ENCODE data around the gene LRPAP1.
"Not testable (repeated sequence)": the region's sequence is repeated elsewhere in the genome, so short reads cannot be mapped to it uniquely, and the experiment has no call there.

The LRPAP1 gene

GRCh38 chr4:3531879-3532750 lies at the start of gene LRPAP1:
Gene LRPAP1 (minus strand): TSS chr4:3532422. CDS start chr4:3532412, 10 bp downstream.
- peak; percentile 53 for DNase-seq

GRCh38 chr4:3581334-3582090 lies 49.3 kb upstream of the LRPAP1 start:
- not testable (repeated sequence) for DNase-seq

GRCh38 chr4:3580859-3581258 lies 48.6 kb upstream of the LRPAP1 start:
- not testable (repeated sequence) for DNase-seq

GRCh38 chr4:3578527-3579144 lies 46.4 kb upstream of the LRPAP1 start:
- DNase-seq: not testable (repeated sequence)

GRCh38 chr4:3578052-3578451 lies 45.8 kb upstream of the LRPAP1 start:
- not testable (repeated sequence) for DNase-seq

GRCh38 chr4:3577208-3577892 lies 45.1 kb upstream of the LRPAP1 start:
- DNase-seq: not testable (repeated sequence)

GRCh38 chr4:3576533-3577207 lies 44.4 kb upstream of the LRPAP1 start:
- not testable (repeated sequence) for DNase-seq

GRCh38 chr4:3575426-3576369 lies 43.5 kb upstream of the LRPAP1 start:
- not testable (repeated sequence) for DNase-seq

- not testable (repeated sequence) for DNase-seq
Measured at GRCh38 chr4:3574865-3575264, 42.6 kb upstream of the LRPAP1 start.

- not testable (repeated sequence) for DNase-seq
Measured at GRCh38 chr4:3574346-3574745, 42.1 kb upstream of the LRPAP1 start.

GRCh38 chr4:3573131-3573530 lies 40.9 kb upstream of the LRPAP1 start:
- DNase-seq: no peak

GRCh38 chr4:3572363-3572762 lies 40.1 kb upstream of the LRPAP1 start:
- no peak for DNase-seq

GRCh38 chr4:3571921-3572320 lies 39.7 kb upstream of the LRPAP1 start:
- DNase-seq: no peak

GRCh38 chr4:3570923-3571322 lies 38.7 kb upstream of the LRPAP1 start:
- not testable (repeated sequence) for DNase-seq

- not testable (repeated sequence) for DNase-seq
Measured at GRCh38 chr4:3569611-3570010, 37.4 kb upstream of the LRPAP1 start.

- not testable (repeated sequence) for DNase-seq
Measured at GRCh38 chr4:3566701-3567100, 34.5 kb upstream of the LRPAP1 start.

- not testable (repeated sequence) for DNase-seq
Measured at GRCh38 chr4:3566301-3566700, 34.1 kb upstream of the LRPAP1 start.

GRCh38 chr4:3564948-3565347 lies 32.7 kb upstream of the LRPAP1 start:
- DNase-seq: not testable (repeated sequence)

GRCh38 chr4:3563403-3563802 lies 31.2 kb upstream of the LRPAP1 start:
- DNase-seq: no peak

- DNase-seq: not testable (repeated sequence)
Measured at GRCh38 chr4:3562127-3562526, 29.9 kb upstream of the LRPAP1 start.

- not testable (repeated sequence) for DNase-seq
Measured at GRCh38 chr4:3560465-3560864, 28.2 kb upstream of the LRPAP1 start.

All from GF-D8 (cell line).